HepG2 (cell line): ENCODE results near the gene RBP5. TPM values are rescaled to one million over a fixed set of nuclear protein-coding genes. Genes with fewer than 3 reads are reported as not detected.

ENCODE experiments used
- FIP1L1 ChIP-seq: fragments of 200-400 bp; formaldehyde crosslinking; IDR thresholded peaks from 2 replicates; pipeline ENCODE4 v1.6.1; 2018; ENCODE audit warnings: low read depth, mild to moderate bottlenecking, low read length, moderate library complexity, borderline replicate concordance; ENCODE audit not compliant: insufficient read depth
- MTF2 ChIP-seq: sonication (generic); formaldehyde crosslinking; IDR thresholded peaks from 2 replicates; pipeline ENCODE4 v1.5.0; 2020; ENCODE audit warnings: missing genetic modification reagents, borderline replicate concordance
- PITX1 ChIP-seq: sonication (generic); formaldehyde crosslinking; IDR thresholded peaks from 2 replicates; pipeline ENCODE4 v1.5.1; 2020; ENCODE audit warnings: mild to moderate bottlenecking, missing genetic modification reagents
- RAD21 ChIP-seq: fragments of 450-650 bp; formaldehyde crosslinking; IDR thresholded peaks from 2 replicates; pipeline ENCODE4 v1.5.0; 2020; ENCODE audit warnings: mild to moderate bottlenecking
- SAP130 ChIP-seq: IDR thresholded peaks from 2 replicates; pipeline ENCODE4 v1.6.1; 2016; ENCODE audit warnings: low read depth
- SOX6 ChIP-seq, 2 experiments: fragments of 450-650 bp in 1 of 2; sonication (generic) in 1 of 2; formaldehyde crosslinking in 1 of 2; IDR thresholded peaks; 2 replicates each; pipeline versions ENCODE4 v1.4.0 to v1.6.1; 2017 to 2020; ENCODE audit warnings: antibody characterized with exemption in 1 of 2, mild to moderate bottlenecking in 1 of 2, missing genetic modification reagents in 1 of 2
- U2AF1 ChIP-seq: fragments of 200-400 bp; formaldehyde crosslinking; optimal IDR thresholded peaks from 2 replicates; pipeline ENCODE3; 2017; ENCODE audit warnings: mild to moderate bottlenecking, low read depth, low read length
- ZNF333 ChIP-seq: sonication (generic); formaldehyde crosslinking; IDR thresholded peaks from 2 replicates; pipeline ENCODE4 v1.4.0; 2020; ENCODE audit warnings: mild to moderate bottlenecking, missing genetic modification reagents, borderline replicate concordance
- ZNF343 ChIP-seq: sonication (generic); formaldehyde crosslinking; IDR thresholded peaks from 2 replicates; pipeline ENCODE4 v1.4.0; 2020; ENCODE audit warnings: mild to moderate bottlenecking, missing genetic modification reagents
- ZNF598 ChIP-seq: sonication (generic); formaldehyde crosslinking; IDR thresholded peaks from 2 replicates; pipeline ENCODE4 v1.5.1; 2020; ENCODE audit warnings: mild to moderate bottlenecking, missing genetic modification reagents, borderline replicate concordance
- ZNF703 ChIP-seq: sonication (generic); formaldehyde crosslinking; IDR thresholded peaks from 2 replicates; pipeline ENCODE4 v1.5.1; 2020; ENCODE audit warnings: missing genetic modification reagents, mild to moderate bottlenecking, moderate library complexity, borderline replicate concordance
- ZNF839 ChIP-seq: sonication (generic); formaldehyde crosslinking; IDR thresholded peaks from 2 replicates; pipeline ENCODE4 v1.4.0; 2020; ENCODE audit warnings: missing genetic modification reagents, mild to moderate bottlenecking, borderline replicate concordance
- polyA plus RNA-seq, 8 experiments: library from polyadenylated mRNA; depleted of rRNA in 3 of 8; stranded (reverse) in 7 of 8; unstranded in 1 of 8; fragments of >200 nt; fragmentation: Illumina TruSeq in 4 of 8; extraction: Trizol in 4 of 8; gene quantifications; 2 replicates each; pipeline versions ENCODE4 v1.2.1 to v1.2.3, GENCODE V29; 2011 to 2016; ENCODE audit warnings: low read depth in 4 of 8, missing spikeins in 1 of 8, mixed read lengths in 1 of 8; ENCODE audit not compliant: insufficient read depth in 1 of 8
- total RNA-seq, 5 experiments: library from RNA; depleted of rRNA; stranded (reverse); fragments of >200 nt; fragmentation: Illumina TruSeq; extraction: Trizol; gene quantifications; 2 replicates each; pipeline ENCODE4 v1.2.3, GENCODE V29; 2016; ENCODE audit warnings: low read depth in 1 of 5
- TF ChIP-seq, protein P1 (sequence below): sonication (generic); formaldehyde crosslinking; IDR thresholded peaks from 2 replicates; pipeline ENCODE4 v1.4.0; 2020; ENCODE audit warnings: missing genetic modification reagents
- TF ChIP-seq, protein P2 (sequence below), 2 experiments: sonication (generic) in 1 of 2; formaldehyde crosslinking in 1 of 2; IDR thresholded peaks; 2 replicates each; pipeline versions ENCODE4 v1.4.0 to v1.6.1; 2018 to 2020; ENCODE audit warnings: missing genetic modification reagents in 2 of 2, borderline replicate concordance in 1 of 2, low read depth in 1 of 2, mild to moderate bottlenecking in 1 of 2, missing biosample characterization in 1 of 2
- TF ChIP-seq, protein P3 (sequence below): sonication (generic); formaldehyde crosslinking; IDR thresholded peaks from 2 replicates; pipeline ENCODE4 v1.5.0; 2020; ENCODE audit warnings: mild to moderate bottlenecking, missing genetic modification reagents, moderate library complexity
- TF ChIP-seq, protein P4 (sequence below): IDR thresholded peaks from 2 replicates; pipeline ENCODE4 v1.6.1; 2016; ENCODE audit warnings: control low read depth

The RBP5 gene
- total and polyA plus RNA-seq, 2 of the 13 experiments (the other 11 are each of a cell fraction or from before 2014, with no cell fraction given), result 13.8 to 19.8 TPM

DNA sequence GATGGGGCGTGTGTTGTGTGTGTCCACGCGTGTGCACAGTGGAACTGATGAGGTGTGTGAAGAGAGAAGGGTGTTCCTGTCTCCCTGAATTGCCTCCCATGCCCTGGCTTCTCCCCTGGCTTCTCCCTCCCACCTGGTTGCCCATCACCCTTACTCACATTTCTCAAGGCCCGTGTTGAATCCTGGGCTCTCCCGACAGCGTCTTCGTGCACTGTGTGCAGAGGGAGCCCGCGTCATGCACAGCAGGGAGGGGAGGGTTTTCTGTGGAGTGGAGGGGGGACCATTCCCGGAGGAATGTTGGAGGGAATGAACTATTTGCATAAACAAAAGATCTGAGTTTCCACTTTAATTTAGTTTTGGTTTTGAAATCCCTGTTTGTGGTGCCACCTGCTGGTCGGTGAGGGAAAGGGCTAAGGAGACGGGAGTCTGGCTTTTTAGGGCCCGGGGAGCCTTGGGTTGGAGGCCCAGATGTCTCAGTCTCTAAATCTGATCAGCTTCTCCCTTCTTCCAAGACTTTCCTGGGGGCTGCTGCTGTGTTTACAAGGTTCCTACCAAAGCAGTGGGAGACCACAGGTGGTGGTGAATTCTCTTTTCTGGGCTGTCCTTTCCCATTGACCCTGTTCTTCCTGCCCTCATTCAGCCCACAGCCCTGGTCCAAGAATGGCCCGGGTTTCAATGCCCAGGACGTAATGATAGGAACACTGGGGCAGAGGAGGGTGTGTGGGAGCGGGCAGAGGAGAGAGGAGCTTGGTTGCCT lies 36.3 kb downstream of the RBP5 start, which contains the start of gene C1R (continued):
- TF ChIP-seq, protein P1, sequence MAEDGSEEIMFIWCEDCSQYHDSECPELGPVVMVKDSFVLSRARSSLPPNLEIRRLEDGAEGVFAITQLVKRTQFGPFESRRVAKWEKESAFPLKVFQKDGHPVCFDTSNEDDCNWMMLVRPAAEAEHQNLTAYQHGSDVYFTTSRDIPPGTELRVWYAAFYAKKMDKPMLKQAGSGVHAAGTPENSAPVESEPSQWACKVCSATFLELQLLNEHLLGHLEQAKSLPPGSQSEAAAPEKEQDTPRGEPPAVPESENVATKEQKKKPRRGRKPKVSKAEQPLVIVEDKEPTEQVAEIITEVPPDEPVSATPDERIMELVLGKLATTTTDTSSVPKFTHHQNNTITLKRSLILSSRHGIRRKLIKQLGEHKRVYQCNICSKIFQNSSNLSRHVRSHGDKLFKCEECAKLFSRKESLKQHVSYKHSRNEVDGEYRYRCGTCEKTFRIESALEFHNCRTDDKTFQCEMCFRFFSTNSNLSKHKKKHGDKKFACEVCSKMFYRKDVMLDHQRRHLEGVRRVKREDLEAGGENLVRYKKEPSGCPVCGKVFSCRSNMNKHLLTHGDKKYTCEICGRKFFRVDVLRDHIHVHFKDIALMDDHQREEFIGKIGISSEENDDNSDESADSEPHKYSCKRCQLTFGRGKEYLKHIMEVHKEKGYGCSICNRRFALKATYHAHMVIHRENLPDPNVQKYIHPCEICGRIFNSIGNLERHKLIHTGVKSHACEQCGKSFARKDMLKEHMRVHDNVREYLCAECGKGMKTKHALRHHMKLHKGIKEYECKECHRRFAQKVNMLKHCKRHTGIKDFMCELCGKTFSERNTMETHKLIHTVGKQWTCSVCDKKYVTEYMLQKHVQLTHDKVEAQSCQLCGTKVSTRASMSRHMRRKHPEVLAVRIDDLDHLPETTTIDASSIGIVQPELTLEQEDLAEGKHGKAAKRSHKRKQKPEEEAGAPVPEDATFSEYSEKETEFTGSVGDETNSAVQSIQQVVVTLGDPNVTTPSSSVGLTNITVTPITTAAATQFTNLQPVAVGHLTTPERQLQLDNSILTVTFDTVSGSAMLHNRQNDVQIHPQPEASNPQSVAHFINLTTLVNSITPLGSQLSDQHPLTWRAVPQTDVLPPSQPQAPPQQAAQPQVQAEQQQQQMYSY (CRISPR knock-in tag), result no peak
- TF ChIP-seq ZNF598 (0 out of 2 replicates have a peak, but pooled peaks have one; percentile 17), MTF2 (CRISPR knock-in tag) (0 out of 2 replicates have a peak, but pooled peaks have one; percentile 25), ZNF343 (CRISPR knock-in tag) (no peak), SOX6 (IDR thresholded peaks at IDR 0.05) (no peak), SOX6 (CRISPR knock-in tag; IDR thresholded peaks at IDR 0.05) (peak; percentile 29; the same call in 1 of the 2 replicates), ZNF839 (CRISPR knock-in tag) (no peak), ZNF333 (CRISPR knock-in tag) (0 out of 2 replicates have a peak, but pooled peaks have one; percentile 31), U2AF1 (no peak), FIP1L1 (no peak), ZNF703 (no peak), SAP130 (CRISPR knock-in tag) (0 out of 2 replicates have a peak, but pooled peaks have one; percentile 25), RAD21 (CRISPR knock-in tag) (peak; percentile 68), PITX1 (CRISPR knock-in tag) (0 out of 2 replicates have a peak, but pooled peaks have one; percentile 22)
- TF ChIP-seq, protein P2, sequence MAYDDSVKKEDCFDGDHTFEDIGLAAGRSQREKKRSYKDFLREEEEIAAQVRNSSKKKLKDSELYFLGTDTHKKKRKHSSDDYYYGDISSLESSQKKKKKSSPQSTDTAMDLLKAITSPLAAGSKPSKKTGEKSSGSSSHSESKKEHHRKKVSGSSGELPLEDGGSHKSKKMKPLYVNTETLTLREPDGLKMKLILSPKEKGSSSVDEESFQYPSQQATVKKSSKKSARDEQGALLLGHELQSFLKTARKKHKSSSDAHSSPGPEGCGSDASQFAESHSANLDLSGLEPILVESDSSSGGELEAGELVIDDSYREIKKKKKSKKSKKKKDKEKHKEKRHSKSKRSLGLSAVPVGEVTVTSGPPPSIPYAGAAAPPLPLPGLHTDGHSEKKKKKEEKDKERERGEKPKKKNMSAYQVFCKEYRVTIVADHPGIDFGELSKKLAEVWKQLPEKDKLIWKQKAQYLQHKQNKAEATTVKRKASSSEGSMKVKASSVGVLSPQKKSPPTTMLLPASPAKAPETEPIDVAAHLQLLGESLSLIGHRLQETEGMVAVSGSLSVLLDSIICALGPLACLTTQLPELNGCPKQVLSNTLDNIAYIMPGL (CRISPR knock-in tag; IDR thresholded peaks at IDR 0.05; ENCODE audit: borderline replicate concordance in 1 of 2, low read depth in 1 of 2), result peak in 1 of 2 experiments; percentile 33; a peak in 1 of 4 replicates
- TF ChIP-seq, protein P3, sequence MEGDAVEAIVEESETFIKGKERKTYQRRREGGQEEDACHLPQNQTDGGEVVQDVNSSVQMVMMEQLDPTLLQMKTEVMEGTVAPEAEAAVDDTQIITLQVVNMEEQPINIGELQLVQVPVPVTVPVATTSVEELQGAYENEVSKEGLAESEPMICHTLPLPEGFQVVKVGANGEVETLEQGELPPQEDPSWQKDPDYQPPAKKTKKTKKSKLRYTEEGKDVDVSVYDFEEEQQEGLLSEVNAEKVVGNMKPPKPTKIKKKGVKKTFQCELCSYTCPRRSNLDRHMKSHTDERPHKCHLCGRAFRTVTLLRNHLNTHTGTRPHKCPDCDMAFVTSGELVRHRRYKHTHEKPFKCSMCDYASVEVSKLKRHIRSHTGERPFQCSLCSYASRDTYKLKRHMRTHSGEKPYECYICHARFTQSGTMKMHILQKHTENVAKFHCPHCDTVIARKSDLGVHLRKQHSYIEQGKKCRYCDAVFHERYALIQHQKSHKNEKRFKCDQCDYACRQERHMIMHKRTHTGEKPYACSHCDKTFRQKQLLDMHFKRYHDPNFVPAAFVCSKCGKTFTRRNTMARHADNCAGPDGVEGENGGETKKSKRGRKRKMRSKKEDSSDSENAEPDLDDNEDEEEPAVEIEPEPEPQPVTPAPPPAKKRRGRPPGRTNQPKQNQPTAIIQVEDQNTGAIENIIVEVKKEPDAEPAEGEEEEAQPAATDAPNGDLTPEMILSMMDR, result peak; percentile 86
- TF ChIP-seq, protein P4, sequence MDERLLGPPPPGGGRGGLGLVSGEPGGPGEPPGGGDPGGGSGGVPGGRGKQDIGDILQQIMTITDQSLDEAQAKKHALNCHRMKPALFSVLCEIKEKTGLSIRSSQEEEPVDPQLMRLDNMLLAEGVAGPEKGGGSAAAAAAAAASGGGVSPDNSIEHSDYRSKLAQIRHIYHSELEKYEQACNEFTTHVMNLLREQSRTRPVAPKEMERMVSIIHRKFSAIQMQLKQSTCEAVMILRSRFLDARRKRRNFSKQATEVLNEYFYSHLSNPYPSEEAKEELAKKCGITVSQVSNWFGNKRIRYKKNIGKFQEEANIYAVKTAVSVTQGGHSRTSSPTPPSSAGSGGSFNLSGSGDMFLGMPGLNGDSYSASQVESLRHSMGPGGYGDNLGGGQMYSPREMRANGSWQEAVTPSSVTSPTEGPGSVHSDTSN (CRISPR knock-in tag), result no peak
